ENCODE measurements around the gene UST.
"Not testable (repeated sequence)": the region's sequence is repeated elsewhere in the genome, so short reads cannot be mapped to it uniquely, and the experiment has no call there.

The UST gene

DNA sequence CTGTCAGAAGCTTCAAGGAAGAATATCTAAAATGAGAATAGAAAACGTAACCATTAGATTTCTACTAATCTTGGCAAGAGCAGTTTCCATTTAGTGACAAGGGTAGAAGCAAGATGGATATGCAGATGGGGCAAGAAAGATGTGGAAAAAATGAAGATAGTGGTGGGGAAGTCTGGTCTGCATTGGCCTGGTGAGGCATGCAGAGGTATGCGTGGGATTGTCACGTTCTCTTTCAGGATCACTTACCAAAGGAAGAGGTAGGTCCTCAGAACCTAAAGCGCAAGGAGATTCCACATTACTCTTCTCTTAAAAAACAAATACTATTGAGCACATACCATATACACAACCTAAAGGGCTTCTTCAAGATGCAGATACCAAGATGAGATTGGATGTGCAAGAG, 238.7 kb downstream of the UST start:
- DNase-seq: no peak

DNA sequence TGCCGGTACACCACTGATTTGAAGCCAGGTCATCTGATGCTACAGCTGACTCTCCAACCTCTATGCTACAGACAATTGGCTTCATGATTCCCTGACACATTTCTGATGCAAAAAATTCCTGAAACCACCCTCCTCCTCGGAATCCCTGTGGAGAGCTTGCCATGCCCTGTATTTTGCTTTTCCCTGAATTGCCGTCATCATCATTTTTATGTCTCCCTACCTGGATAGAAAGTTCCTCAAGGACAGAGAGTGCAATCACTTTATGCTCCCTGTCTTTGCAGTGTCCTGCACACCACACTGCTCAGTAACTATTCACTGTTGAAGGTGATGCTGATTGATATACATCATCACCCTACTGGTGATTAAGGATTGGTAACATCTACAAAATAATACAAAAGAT, 239.8 kb downstream of the UST start:
- DNase-seq: no peak

DNA sequence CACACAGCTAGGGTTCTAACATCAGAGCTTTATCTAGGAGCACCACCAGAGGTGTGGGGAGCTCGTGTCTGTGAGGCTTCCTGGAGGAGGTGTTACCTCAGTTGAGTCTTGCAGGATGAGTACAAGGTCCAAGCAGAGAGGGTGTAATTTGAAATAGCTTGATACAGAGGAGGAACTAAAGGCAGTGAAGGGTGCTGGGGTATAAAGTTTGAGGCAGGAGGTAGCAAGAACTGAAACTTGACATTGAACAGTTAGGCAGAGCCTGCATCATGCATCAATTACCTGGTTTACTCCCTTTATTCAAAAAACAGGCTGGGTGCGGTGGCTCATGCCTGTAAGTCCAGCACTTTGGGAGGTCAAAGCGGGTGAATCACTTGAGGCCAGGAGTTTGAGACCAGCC, 241.2 kb downstream of the UST start:
- no peak for DNase-seq

DNA sequence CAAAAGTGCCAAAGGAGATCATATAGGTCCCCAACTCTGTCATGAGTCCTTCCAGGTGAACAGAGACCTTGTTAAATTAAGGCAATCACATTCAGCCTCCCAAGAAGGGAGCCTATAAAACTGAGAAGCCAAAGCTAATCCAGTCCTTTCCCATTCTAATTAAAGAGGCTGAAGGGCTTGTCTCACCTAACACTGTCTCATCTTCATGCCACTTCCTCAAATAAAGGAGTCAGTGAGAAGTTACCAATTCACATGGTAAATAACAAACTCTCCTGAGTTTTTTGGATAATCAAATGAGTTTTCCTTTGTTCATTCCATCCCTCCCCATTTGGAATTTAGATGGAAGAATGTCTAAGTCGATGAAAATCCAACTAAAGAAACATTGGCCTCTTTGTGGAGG, 242.8 kb downstream of the UST start:
- DNase-seq: no peak

DNA sequence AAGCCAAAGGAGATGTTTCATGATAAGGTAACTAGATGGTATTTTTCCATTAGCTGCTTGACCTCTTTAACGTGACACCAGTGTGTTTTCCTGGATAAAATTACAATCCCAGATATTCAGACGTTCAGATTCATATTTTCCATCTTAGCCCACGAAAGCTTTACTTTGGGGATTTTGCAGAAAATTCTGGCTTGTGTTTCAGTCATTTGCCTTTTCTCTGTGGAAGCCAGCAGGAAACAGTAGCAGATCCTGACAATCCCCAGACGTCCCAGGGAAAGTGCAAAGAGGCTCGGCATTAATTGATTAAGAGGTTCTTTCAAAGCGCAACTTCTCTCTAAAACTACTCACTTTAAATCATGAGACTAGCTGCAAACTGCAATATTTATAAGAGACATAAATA, 243.6 kb downstream of the UST start:
- DNase-seq: no peak

DNA sequence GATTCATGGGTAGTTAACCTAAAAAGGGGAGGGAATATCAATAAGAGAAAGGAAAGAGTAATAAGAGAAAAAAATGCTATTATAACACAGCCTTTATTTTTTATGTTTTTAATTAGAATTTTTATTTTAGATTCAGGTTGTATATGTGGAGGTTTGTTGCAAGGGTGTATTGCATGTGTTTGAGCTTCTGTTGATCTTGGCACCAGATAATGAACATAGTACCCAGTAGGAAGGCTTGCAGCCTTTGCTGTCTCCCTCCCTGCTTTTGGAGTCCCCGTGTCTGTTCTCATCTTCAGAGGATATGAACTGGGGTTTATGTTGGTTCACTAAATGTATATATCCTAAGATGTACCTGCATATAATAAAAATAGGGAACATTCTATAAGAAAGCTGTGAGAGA, 250.0 kb downstream of the UST start:
- no peak for DNase-seq

DNA sequence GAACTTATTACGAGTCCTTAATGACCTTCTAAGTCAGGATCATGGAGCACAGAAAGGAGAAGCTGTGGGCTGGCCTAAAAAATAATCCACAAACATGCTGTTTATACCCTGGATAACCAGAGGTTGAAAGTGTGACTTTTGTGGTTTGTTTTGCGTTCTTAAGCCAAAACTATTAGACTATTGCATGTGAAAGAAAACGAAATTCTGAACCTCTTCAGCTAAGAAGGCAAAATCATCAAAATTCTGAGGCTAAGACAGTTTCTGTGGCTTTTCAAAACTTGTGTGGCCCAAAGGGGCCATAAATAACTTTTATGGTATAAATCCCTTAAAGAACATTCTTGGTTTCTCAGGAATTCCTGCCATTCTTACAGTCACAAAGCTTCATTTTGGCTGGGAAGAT, 251.0 kb downstream of the UST start:
- no peak for DNase-seq

DNA sequence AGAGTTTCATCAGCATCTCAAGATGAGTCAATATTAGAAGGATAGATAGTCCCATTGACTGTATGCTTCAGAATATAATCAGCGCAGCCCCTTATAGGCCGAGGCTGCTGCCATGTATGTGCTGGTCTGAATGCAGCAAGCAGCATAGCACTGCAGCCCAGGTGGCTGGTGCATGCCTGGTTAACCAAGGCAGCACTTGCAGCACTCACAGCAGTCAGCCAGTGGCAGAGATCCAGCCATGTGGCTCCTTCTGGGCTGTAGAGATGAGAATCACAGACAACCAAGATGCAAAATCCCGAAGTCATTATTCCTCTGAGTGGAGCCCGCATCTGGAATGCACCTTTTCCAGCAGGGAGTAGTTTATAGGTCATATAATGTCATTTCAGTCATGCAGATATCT, 251.9 kb downstream of the UST start:
- peak; percentile 78 for DNase-seq

DNA sequence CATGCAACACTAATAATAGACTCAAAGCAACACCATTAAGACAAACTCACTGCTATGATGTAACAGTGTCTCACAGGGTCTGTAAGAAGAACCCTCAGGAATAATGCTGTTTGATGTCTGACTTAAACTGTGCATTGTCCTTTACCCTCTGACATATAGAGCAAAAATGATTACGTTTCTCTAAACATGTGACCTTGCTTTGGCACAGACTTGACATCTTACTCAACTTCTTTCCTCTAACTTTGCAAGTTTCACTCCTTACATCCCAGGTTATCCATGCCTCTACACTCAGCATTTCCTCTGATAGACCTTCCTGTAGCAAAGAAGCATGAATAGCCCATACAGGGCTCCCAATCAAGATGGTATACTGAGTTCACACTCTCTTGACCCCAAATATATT, 252.7 kb downstream of the UST start:
- DNase-seq: no peak

DNA sequence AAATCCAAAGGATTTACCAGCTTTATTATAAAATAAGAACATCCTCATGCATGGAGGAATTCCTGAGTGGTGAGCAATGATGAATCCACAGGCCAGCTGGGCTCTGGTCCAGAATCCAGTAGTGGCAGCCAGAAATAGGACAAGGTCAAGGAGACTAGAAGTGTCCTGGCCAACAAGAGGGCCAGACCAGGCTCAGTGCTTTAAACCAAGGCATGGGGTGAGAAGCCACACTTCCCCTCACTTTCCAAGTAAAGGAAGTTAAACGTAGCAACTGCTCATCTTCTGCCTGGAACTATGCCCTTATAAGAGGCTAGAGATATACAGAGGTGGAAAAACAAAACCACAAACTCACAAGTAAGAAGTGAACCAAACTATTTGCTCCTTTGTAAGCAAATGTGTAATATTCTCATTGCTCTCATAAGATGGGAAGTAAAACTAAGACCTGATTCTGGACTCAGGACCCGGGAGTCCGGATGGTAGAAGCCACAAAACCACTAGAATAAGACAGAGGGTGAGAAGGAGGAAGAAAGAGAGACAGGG, 253.2 kb downstream of the UST start:
- no peak for DNase-seq

DNA sequence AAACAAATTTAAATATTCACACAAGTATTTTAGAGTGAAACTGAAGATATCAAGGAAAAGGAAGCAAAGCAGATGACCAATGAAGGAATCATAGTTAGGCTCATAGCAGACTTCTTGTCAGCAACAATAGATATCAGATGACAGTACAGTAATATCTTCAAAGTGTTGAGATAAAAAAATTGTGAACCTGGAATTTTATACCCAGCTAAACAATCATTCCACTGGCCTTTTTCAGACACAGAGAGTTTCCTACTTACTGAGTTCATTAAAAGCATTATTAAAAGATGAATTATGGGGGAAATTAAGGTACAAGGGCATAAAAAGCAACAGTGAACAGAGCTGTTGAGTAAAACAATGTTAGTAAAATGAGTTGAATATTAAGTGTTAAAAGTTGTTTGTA, 254.6 kb downstream of the UST start:
- DNase-seq: no peak

DNA sequence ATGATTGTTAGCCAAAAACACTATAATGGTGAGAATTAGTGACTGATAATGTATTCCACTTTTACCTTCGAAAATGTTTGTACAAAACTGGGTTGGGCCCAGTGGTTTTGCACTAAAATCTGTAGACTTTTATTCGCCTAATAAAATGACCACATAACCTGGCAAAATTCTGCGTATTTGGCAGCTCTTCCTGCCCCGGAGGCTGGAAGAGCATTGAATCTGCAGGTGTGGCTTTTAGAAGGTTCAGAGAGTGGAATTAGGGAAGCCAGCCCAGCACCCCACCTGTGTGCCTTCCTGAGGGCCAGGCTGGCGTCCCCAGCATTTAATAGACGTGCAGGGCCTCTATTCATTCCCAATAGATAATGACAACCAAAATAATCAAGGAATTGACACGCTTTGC, 256.7 kb downstream of the UST start:
- DNase-seq: no peak

DNA sequence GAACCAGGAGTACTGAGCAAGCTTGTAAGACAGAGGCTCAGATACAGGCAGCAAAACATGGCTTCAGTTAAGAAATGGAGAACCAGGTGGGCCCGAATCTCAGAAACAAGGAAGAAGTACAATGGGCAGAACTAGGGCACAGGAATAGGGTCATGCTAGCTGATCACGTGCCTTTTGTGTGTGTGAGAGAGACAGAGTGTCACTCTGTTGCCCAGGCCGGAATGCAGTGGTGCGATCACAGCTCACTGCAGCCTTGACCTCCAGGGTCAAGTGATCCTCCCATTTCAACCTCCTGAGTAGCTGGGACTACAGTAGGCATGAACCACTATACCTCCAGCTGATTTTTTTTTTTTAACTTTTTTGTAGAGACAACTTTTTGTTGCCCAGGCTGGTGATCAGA, 257.8 kb downstream of the UST start:
- no peak for DNase-seq

DNA sequence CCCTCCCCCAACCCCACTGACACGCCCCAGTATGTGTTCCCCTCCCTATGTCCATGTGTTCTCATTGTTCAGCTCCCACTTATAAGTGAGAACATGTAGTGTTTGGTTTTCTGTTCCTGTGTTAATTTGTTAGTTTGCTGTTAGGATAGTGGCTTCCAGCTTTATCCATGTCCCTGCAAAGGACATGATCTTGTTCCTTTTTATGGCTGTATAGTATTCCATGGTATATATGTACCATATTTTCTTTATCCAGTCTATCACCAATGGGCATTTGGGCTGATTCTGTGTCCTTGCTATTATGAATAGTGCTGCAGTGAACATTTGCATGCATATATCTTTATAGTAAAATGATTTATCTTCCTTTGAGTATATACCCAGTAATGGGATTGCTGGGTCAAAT, 259.4 kb downstream of the UST start:
- DNase-seq: not testable (repeated sequence)

DNA sequence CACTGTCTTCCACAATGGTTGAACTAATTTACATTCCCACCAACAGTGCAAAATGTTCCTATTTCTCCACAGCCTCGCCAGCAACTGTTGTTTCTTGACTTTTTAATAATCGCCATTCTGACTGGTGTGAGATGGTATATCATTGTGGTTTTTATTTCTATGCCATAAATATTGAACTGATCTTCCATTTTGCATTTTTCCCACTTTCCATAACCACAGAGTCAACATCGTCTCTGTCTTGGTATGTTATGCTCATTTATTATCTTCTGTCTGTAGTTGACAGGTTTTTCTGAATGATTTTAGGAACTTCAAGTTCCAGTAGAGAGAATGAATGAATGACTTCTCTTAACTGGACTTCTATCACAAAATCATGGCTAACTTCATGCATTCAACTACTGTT, 259.8 kb downstream of the UST start:
- DNase-seq: no peak

DNA sequence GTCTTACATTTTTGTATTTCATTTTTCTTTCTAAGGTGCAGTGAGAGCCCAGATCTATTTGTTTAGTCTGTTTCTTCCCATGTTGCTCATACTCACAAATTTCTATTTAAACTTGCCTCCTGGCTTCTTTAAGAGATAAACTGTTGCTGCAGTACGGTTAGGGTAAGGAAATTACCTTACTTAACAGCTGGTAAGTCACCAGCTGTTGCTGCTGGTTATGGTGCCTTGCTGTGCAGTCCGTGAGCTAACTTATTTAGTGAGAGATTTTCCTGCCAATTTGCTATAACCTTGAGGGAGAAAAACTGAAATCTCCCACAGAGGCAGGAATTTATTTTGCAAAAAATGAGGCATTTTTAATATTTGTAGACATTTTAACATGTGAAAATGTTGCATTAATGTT, 261.0 kb downstream of the UST start:
- no peak for DNase-seq

DNA sequence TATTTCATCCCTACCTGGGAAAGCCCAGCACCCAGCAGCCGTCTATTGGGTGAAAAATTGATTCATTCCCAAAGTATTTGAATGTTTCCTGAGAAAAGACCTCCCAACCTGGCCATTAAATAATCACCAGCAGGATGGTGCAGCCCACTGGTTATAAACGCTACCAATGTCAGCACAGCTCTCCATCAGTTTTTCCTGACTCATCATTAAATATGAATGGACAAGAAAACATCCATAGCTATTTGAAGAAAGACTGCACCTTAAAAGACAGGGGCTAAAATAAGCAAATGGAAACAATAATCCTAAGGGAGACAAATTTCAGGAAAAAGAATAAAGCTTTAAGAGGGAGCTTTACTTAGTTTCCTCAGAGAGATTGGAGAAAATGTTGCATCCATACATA, 261.9 kb downstream of the UST start:
- no peak for DNase-seq

DNA sequence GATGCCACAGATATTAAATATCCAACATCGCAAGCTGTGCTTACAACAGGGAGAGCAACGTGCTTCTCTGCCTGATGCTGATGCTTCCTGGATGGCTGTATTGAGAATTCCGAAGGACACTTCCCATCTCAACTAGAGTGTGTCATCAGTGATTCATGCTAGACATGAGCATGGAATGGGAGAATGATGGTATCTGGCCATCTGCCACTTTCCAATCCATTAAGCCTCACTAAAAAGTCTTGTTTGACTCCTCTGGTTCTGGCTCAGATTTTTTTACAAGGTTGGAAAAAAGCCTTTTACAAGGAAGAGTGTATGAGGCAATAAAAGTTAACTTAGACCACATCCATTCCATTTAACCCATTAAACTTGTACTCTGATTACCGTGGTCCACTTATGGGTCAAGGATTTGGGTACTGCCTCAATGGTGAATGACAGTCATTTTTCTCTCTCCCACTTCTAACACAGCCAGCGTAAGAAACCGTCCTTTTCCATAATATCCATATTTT, 265.3 kb downstream of the UST start:
- no peak for DNase-seq

DNA sequence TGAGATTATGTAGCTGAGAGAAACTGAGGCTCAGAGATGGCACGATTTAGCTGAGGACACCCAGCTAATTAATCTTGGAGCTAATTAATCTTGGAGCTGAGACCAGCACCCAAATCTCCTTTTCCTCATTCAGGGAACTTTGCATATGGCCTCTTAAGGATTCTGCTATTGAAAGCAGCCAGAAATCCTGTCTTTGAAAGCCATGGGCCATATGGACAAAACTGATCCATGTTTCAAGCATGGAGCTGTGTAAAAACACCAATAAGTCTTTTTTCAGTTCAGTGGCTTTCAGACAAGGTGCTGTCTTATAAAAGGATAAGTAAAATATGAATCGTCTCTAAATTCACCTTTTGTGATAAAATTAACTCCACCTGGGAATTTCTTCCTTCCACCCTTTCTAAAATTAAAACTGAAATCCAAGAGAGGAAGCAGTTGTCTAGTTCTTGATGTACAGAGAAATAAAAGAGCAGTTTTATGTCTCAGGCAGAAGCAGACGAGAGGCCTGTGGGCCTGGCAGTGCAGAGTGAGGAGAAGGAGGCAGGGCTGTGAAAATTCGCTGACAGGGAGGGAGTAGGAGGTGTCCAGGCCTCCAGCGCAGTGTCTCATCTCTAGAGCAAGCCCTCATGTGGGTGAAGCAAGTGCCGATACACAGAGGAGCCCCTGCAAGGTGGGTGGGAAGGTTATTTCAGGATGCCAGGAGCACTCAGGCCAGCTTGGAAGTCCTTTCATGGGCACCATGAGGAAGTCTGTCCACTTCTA, 266.9 kb downstream of the UST start:
- no peak for DNase-seq

DNA sequence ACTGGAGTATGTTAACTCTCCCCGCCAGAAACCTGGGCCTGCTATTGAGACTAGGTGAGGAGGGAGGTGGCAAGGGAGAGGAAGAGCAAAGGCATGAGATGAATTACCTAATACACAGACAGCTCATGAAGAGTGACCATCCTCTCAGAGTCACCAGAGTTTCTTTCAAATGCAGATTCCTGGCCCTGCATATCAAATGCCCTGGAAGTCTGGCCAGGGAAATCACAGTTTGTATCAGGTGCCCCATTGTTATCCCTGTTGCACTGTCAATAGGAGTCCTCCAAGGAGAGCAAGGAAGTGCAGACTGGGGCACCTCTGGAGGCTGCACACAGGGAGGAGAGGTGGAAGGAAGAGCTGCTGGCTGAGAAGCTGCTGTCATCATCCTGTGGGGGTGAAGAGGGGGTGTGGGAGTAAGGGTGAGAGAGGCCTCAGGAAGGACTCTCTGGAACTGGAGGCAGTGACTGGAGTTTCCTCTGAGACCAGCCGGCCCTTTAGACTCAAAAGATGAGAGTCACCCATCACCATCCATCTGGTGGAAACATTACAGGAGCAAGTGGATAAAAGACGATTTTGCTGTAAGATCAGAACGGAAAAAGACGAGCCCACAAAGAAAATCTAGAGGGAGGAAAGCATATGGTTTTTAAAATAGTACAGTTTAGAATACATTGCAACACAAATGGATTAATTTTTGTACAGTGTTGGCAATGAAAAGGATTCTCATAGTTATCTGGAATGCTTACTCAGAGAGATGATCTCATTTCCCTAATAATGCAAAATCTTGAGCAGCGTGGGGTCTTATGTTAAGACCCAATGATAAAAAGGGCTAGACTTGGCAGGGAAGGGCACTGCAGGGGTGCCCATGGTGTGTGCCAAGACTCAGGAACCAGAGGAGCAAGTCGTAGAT, 268.1 kb downstream of the UST start:
- DNase-seq: no peak

DNA sequence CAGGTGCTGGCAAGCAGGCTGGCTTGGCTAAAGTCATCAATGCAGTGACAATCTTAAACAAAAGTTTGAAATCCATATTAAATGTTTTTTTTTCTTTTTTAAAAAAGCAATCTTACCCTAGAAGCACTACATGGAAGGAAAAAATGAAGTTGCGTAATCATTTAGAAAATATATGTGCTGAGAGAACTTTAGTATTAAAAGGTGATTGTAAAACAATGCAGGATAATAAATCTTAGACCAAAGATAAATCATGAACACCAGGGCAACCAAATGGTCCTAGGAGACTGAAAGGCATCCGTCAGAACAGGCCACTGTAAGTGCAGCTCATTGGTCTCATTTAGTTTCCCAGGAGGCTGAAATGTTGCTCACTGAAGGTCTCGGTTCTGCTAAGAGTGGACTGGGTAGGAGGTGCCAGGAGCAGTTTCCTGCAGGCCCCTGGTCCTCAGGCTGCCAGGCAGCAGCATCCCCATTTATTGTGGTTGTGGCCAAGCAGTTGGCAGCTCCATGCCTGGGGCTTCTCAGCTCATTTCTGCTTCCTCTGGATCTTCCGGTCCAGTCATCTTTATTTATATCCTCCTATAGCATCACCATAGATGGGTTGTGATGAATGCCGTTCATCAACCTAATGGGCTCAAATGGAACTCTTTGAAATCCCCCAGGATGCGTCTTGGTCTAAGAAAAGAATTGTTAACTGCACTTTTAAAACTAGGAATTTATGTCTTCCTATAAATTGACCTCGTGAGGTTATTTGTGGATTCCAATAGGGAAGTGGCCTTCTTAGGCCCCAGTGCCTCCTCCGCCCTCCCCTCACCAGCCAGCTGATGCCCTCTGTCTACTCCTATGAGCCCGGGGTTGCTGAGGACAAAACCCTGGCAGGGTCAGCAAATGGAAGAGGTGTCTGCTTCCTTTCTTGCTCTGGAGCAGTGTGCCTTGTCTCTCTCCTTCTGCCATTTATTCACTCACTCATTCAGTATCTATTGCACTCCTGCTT, 269.0 kb downstream of the UST start:
- DNase-seq: no peak

DNA sequence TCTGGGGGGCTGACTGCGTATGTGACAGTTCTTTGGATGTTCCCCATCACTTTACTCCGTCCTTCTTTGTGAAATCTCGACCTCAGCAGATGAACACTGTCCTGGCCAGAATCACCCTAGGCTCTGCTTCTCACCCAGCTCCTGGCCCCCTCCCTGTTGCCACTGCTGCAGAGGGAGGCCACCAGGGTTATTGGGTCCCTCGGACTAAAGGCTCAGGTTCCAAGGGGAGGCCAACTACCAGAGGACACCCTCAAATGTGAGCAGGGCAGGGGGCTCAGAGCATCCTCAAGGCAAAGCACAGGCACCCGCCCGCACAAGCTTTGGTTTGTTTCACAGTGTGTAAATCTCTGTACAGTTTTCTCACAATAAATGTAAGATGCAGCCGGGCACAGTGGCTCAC, 269.9 kb downstream of the UST start:
- DNase-seq: no peak

DNA sequence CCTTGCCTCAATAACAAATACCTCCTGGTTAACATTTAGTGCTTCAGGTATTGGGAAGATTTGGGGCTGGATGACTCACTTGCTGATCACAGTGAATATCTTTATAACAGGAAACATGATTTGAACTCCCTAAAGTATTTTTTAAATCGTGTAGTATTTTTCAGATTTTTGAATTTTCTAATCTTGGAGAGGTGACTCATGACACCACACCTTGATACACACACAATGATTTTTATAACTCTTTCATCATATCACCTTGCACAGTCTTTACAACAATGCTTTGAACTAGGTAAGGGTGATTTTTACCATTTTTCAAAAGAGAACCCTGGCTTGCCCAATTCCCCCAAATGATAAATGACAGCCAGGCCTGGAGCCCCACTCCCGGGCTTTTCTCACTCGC, 273.5 kb downstream of the UST start:
- no peak for DNase-seq

Measured in NCI-H2171 (cell line).